ENCODE results near the gene PEX5L.

The PEX5L gene

DNA sequence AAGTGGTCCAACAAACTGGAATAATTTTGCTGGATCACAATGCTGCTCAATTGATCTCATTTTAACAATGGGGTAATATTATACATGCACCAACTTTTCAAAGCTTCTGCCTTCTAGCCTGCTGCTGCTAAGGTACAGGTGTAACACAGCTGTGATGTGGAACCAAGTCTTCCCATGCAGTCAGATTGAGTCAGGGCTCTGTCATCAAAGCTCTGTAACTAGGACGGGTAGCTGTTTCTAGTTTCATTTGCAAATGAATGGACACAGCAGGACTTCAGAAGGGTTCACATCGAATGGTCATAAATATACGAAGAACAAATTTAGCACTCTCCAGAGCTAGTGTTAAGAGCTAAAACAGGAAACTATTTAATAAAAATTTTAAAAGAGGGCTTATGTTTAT is 194.7 kb downstream of the PEX5L start:
- no peak for DNase-seq

DNA sequence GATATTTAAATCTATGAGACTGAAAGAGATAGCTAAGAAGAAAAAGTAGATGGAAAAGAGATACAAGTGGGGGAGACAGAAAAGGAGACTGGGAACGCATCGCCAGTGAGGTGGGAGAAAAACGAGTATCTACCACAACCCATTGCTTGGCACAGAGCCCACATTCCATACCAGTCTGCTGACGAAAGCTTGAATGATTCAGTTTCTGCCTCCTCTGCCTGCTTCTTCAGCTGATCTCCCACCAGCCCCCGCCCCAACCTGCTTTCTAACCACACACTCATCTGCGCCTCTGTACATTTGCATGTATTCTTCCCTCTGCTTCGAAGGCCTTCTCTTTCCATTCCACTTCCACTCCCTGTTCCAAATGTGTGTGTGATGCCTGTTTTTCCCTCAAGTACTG is 195.8 kb downstream of the PEX5L start:
- no peak for DNase-seq
- TF ChIP-seq POLR2A (IDR thresholded peaks at IDR 0.05; ENCODE audit: low read length) (no peak), GATA1 (IDR thresholded peaks at IDR 0.05; ENCODE audit: low read depth, low read length) (no peak)

More for the DNA sequence above, 194.7 kb downstream of the PEX5L start:
- TF ChIP-seq POLR2A (IDR thresholded peaks at IDR 0.05; ENCODE audit: low read length) = no peak
- TF ChIP-seq GATA1 (IDR thresholded peaks at IDR 0.05; ENCODE audit: low read depth, low read length) = no peak

DNA sequence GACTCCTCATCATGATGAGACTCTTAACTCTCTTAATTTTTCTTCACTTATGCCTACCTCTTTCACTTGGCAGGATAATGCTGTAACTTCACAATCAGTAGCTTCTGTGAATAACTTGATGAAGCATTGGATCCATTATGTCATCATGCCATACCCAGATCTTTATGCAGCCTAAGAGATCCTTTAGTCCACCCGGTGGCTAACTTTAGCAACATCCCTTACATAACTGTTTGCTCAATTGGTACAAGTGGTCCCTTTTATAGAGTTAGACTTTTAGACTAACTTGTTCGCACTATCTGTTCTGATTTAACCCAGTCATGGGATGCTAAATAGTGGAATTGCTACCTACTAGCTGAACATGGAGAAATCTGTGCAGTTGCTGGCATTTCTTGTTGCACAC is 199.4 kb downstream of the PEX5L start:
- DNase-seq = peak in 1 of 2 experiments; percentile 4
- TF ChIP-seq POLR2A (IDR thresholded peaks at IDR 0.05; ENCODE audit: low read length) (no peak), GATA1 (IDR thresholded peaks at IDR 0.05; ENCODE audit: low read depth, low read length) (no peak)

DNA sequence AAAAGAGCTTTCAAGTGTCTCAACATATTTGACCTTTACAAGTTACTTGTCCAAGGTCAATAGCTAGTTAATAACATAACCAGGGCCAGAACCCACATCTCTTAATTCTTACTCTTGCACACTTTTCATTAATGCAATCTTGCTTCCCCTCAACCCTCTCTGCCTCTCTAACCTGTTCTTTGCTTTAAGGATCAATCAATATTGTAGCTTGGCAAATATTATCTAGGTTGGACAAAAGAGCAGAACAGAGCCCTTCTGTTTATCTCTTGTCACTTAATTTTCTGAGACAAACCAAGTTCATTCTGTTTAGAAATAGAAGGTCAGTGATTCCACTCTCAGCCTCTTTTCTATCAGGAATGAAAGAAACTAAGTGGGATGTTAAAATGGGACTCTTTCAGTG is 203.4 kb downstream of the PEX5L start:
- TF ChIP-seq GATA1 (IDR thresholded peaks at IDR 0.05; ENCODE audit: low read depth, low read length) (no peak), POLR2A (IDR thresholded peaks at IDR 0.05; ENCODE audit: low read length) (no peak)
- DNase-seq = no peak

DNA sequence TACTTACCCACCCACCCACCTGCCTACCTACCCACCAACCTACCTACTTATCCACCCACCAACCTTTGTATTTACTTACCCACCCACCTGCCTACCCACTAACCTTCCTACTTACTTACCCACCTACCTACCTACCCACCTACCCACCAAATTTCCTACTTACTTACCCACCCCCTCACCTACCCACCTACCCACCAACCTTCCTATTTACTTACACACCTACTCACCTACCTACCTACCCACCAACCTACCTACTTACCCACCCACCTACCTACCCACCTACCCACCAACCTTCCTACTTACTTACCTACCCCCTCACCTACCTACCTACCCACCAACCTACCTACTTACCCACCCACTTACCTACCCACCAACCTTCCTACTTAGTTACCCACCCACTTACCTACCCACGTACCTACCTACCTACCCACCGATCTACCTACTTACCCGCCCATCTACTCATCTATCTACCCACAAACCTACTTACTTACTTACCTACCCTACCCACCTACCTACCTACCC is 204.3 kb downstream of the PEX5L start:
- TF ChIP-seq POLR2A (IDR thresholded peaks at IDR 0.05; ENCODE audit: low read length) (no peak), GATA1 (IDR thresholded peaks at IDR 0.05; ENCODE audit: low read depth, low read length) (no peak)
- DNase-seq = no peak

DNA sequence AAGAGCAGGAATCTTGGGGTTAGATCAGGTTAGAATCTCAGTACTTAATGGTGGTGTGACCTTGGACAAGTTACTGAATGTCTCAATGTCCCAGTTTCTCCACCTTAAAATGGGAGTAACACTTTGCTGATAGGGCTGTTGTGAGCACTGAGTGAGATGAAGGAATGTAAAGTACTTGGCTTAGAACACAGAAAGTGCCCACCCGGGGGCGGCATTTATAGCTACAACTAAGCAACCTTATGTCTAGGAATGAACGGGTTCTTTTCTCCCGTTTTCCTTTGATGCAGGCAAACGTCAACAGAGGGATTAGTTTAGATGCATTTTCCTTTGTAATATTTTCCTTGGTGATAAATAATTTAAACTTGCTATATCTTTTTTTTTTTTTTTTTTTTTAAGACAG is 207.3 kb downstream of the PEX5L start:
- no peak for DNase-seq
- no peak for TF ChIP-seq GATA1 (IDR thresholded peaks at IDR 0.05; ENCODE audit: low read depth, low read length)
- no peak for TF ChIP-seq POLR2A (IDR thresholded peaks at IDR 0.05; ENCODE audit: low read length)

DNA sequence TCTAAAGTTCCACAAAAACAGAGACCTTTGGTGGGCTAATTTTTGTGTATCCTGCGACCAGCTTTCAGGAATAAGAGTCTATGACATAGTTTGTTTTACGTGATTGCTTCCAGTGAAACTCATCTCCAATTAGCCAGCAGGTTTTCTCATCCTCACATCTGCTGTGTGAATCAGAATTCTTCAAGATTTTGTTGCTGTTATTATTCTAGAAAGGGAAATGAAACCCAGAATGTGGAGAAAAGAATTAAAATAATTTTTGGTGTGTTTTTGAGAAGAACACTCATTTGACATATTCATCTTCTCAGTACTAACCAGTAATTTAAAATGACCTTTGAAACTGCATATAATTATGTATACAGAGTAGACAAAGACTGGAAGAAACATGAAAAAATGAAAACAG is 208.0 kb downstream of the PEX5L start:
- no peak for DNase-seq
- no peak for TF ChIP-seq POLR2A (IDR thresholded peaks at IDR 0.05; ENCODE audit: low read length)
- no peak for TF ChIP-seq GATA1 (IDR thresholded peaks at IDR 0.05; ENCODE audit: low read depth, low read length)

DNA sequence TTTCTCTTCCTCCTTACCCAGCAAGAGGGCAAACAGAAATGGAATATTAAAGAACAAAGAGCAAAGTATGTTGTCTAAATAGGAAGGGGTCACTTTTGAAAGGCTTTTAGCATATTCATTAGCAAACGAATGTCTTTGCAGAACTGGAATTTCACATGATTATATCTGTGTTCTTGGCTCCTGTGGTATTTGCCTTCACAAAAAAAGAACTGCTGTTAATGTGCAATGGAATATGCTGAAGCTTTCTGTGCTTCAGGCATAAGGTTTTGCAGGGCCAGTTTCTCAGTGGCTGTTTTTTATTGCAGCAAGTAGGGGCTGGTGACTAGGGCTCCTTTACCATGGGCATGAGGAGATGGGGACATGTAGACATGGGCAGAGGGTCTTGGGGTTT is 210.5 kb downstream of the PEX5L start:
- no peak for TF ChIP-seq POLR2A (IDR thresholded peaks at IDR 0.05; ENCODE audit: low read length)
- no peak for TF ChIP-seq GATA1 (IDR thresholded peaks at IDR 0.05; ENCODE audit: low read depth, low read length)
- no peak for DNase-seq

DNA sequence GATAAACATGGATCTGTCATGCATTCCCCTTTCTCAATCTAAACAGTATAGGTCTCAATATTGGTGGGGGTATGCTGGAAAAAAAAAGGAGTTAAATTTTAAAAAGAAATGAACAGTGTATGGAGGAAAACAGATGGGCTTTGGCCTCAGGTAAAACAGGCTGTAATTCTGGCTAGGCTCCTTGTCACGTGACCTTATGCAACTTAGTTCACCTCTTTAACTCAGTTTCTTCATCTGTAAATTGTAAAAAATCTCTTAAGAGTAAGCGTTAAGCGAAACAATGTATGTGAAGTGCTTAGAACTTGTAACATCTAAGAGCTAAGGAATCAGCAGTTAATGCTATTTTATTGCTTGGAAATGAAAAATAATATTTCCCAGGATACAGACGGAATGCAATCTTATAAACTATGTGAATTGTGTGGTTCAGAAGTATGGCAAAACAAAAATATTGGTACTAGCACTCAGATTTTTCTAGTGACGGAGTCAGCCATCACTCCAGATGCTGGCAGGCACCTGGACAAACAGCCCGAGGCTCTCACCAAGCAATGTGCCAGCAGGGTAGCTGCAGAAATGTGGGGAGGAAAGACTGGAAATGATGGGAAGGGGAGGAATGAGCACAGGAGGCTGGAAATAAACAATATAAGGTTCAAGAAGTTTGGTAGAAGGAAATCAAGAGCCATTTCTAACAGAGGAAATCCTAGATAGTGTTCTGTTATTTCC is 211.1 kb downstream of the PEX5L start:
- no peak for DNase-seq
- TF ChIP-seq GATA1 (IDR thresholded peaks at IDR 0.05; ENCODE audit: low read depth, low read length) (no peak), POLR2A (IDR thresholded peaks at IDR 0.05; ENCODE audit: low read length) (no peak)

DNA sequence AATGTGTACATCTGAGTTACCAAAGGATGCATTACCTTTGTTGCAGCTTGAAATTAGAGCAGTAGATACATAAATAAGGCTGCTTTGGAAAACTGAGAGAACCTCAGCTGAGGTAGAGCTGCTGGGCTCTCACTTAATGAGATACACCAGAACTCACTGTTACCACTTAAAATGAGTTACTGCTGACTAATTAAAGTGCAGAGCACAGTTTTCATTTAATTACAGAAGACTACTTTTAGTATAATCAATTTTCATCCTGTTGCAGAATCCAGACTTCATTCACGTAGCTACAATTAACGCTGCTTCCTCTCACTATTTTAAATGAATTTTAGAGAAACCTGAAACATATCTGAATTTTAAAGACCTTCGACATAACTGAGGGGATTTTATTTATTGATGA is 214.4 kb downstream of the PEX5L start:
- TF ChIP-seq POLR2A (IDR thresholded peaks at IDR 0.05; ENCODE audit: low read length) (no peak), GATA1 (IDR thresholded peaks at IDR 0.05; ENCODE audit: low read depth, low read length) (no peak)

DNA sequence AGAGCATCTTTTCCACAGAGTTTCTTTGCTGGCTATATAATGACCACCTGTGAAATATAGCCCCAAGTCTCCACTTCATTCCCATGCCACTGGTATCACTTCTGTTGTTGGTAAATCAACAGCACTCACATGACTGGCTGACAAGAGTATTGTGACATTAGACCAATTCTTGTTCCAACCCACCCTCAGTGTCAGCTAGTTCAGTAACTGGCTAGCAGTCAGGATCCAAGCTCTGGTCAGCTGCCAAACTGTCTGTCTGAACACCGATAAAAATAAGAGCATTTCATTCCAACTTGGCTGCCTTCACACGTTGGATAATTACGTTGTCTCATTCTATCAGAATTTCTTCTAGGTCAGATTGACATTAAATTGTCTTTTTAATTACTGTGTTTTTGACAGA is 217.4 kb downstream of the PEX5L start:
- TF ChIP-seq GATA1 (IDR thresholded peaks at IDR 0.05; ENCODE audit: low read depth, low read length) = no peak
- no peak for TF ChIP-seq POLR2A (IDR thresholded peaks at IDR 0.05; ENCODE audit: low read length)
- DNase-seq = peak in 1 of 2 experiments; percentile 3

More for the DNA sequence above, 214.4 kb downstream of the PEX5L start:
- DNase-seq = no peak

DNA sequence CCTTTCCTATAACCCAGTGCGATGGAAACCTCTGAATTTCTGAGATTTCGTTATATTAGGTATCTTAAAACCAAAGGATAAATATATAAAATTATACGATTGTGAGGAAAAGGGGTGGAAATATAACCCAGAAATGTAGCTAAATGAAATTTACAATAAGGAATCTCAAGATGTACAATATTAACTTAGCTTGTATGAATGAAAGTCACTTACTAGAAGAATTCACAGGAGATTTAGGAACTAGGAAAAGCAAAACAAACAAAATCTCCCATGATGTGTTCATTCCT is 224.7 kb downstream of the PEX5L start:
- DNase-seq = no peak
- TF ChIP-seq GATA1 (IDR thresholded peaks at IDR 0.05; ENCODE audit: low read depth, low read length) (no peak), POLR2A (IDR thresholded peaks at IDR 0.05; ENCODE audit: low read length) (no peak)

DNA sequence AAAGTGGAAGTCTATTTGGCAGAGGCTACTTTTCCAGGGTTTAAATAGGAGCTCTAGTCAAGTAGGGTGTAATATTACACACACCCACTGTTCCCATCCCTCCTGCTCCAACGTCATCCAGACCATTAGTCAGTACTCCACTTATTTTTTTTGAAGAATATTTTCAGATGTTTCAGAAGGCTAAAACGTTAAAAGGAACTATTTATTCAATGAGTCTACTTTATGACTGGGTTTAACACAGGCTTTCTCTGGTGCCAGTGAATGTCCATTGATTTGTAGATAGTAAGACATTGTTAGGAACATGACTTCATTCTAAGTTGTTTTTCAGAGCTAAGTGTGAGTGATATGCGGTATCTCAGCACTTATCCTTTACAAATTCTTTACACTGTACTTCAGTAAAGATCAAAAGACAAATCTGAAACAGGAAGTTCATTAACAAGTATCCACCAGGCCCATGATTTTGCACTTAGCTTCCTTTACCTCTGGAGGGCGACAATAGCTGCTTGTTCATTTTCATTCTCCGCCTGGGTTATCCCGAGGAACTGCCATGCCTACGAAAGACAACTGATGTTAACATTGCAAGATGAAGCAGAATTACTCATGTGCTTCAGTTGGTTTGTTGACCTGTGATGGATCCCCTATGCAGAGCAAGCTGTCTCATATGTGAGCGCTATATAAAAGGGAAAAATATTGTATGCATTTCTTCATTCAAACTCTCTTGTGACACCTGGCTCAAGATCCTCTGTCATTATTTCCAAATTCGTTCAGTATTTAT is 225.2 kb downstream of the PEX5L start:
- TF ChIP-seq GATA1 (IDR thresholded peaks at IDR 0.05; ENCODE audit: low read depth, low read length) (no peak), POLR2A (IDR thresholded peaks at IDR 0.05; ENCODE audit: low read length) (no peak)
- peak; percentile 24 to 42 for DNase-seq

DNA sequence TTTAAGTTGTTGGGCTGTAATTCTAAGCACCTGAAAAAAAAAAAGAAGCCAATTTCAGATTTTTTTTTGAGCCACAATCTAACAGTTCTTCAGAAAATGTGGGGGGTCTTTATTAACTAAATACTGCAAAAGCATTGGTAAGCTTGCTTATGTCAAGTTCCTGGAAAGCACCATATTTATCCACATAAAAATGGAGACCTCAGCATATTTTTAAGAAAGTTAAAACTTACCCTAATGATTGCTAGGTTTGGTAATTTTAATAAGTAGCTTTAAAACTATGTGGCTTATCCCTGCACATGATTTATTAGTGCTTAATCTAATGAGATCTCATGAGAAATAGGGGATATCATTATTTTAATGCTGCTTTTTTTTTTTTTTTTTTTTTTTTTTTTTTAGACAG is 227.1 kb downstream of the PEX5L start:
- TF ChIP-seq POLR2A (IDR thresholded peaks at IDR 0.05; ENCODE audit: low read length) = no peak
- no peak for TF ChIP-seq GATA1 (IDR thresholded peaks at IDR 0.05; ENCODE audit: low read depth, low read length)
- DNase-seq = no peak

DNA sequence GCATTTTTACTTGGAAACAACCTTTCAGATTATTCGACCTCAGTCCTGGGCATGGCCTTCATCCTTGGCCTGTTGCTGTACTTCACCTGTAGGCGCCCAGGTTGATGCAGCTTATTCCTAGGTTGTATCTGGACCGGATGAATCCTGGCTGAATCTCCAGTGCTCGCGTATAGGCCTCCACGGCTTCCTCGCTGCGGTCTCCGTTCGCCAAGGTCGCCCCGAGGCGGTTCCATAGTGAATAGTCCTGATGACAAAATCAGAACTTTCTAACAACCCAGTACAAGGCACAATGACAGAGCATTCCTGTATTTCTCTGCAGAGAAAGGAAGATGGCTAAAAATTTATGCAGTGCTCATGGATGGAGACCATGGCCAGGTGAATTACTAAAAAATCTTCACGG is 229.1 kb downstream of the PEX5L start:
- no peak for DNase-seq
- TF ChIP-seq GATA1 (IDR thresholded peaks at IDR 0.05; ENCODE audit: low read depth, low read length) = no peak
- no peak for TF ChIP-seq POLR2A (IDR thresholded peaks at IDR 0.05; ENCODE audit: low read length)
